GM18873 (cell line): Measurements from ENCODE around the gene LRRC17.
"Not testable (repeated sequence)": the region's sequence is repeated elsewhere in the genome, so short reads cannot be mapped to it uniquely, and the experiment has no call there.

Experiments used
- ATAC-seq: cut with Tn5 transposase; IDR thresholded peaks from one replicate; pipeline ENCODE4 v1.9.1; 2021; ENCODE audit warnings: mild to moderate bottlenecking, moderate library complexity, moderate number of reproducible peaks; ENCODE audit not compliant: unreplicated experiment, low FRiP score

Gene LRRC17

GRCh38 chr7:102896585-102896984 is 16.2 kb upstream of the LRRC17 start:
- no peak for ATAC-seq

- no peak for ATAC-seq
These were observed 15.6 kb upstream of the LRRC17 start for GRCh38 chr7:102897211-102897631.

- no peak for ATAC-seq
These were observed 14.8 kb upstream of the LRRC17 start for GRCh38 chr7:102897856-102898531.

- ATAC-seq: no peak
These were observed 14.3 kb upstream of the LRRC17 start for GRCh38 chr7:102898532-102898859.

- ATAC-seq: not testable (repeated sequence)
These were observed 10.7 kb upstream of the LRRC17 start for GRCh38 chr7:102902052-102902451.

GRCh38 chr7:102903576-102903975 is 9.2 kb upstream of the LRRC17 start:
- not testable (repeated sequence) for ATAC-seq

- no peak for ATAC-seq
These were observed 4.1 kb upstream of the LRRC17 start for GRCh38 chr7:102908676-102909075.

GRCh38 chr7:102913826-102914225 is 1.0 kb downstream of the LRRC17 start:
- ATAC-seq: no peak

- no peak for ATAC-seq
These were observed 1.8 kb downstream of the LRRC17 start for GRCh38 chr7:102914585-102914984.

- no peak for ATAC-seq
These were observed 3.6 kb downstream of the LRRC17 start for GRCh38 chr7:102916426-102916825.

- no peak for ATAC-seq
These were observed 4.1 kb downstream of the LRRC17 start for GRCh38 chr7:102916881-102917280.

- ATAC-seq: no peak
These were observed 4.9 kb downstream of the LRRC17 start for GRCh38 chr7:102917436-102918353.

GRCh38 chr7:102918845-102919244 is 6.0 kb downstream of the LRRC17 start:
- no peak for ATAC-seq

- ATAC-seq: no peak
These were observed 13.4 kb downstream of the LRRC17 start for GRCh38 chr7:102925976-102926782.

GRCh38 chr7:102926783-102927140 is 14.0 kb downstream of the LRRC17 start:
- ATAC-seq: no peak

GRCh38 chr7:102927312-102927933 is 14.6 kb downstream of the LRRC17 start:
- no peak for ATAC-seq

GRCh38 chr7:102931757-102932156 is 19.0 kb downstream of the LRRC17 start:
- no peak for ATAC-seq

GRCh38 chr7:102933763-102934162 is 21.0 kb downstream of the LRRC17 start:
- no peak for ATAC-seq

- ATAC-seq: no peak
These were observed 21.4 kb downstream of the LRRC17 start for GRCh38 chr7:102934239-102934638.

- no peak for ATAC-seq
These were observed 21.9 kb downstream of the LRRC17 start for GRCh38 chr7:102934701-102935100.
